Trophoblast cell (in vitro differentiated cells and primary cell): Measurements from ENCODE around the gene ASB11.
"Not testable (repeated sequence)": the region's sequence is repeated elsewhere in the genome, so short reads cannot be mapped to it uniquely, and the experiment has no call there.

Experiments used
- DNase-seq, 2 donors: peaks; one replicate each; pipeline ENCODE4 v3.0.0-alpha.2; 2016
- H2AFZ ChIP-seq: 2 replicates; pipeline ENCODE4 v1.6.1; 2013; ENCODE audit warnings: low read length, moderate library complexity, mild to moderate bottlenecking; ENCODE audit not compliant: insufficient read depth, poor library complexity
- H2AK5ac ChIP-seq: 2 replicates; pipeline ENCODE4 v1.6.1; 2013; ENCODE audit warnings: mild to moderate bottlenecking, low read length
- H2BK120ac ChIP-seq: 2 replicates; pipeline ENCODE4 v1.6.1; 2013; ENCODE audit warnings: low read length, mild to moderate bottlenecking, moderate library complexity; ENCODE audit not compliant: insufficient read depth, poor library complexity
- H2BK12ac ChIP-seq: 2 replicates; pipeline ENCODE4 v1.6.1; 2013; ENCODE audit warnings: mild to moderate bottlenecking, low read length, moderate library complexity
- H2BK5ac ChIP-seq: 2 replicates; pipeline ENCODE4 v1.6.1; 2013; ENCODE audit warnings: low read length, low read depth, moderate library complexity, mild to moderate bottlenecking; ENCODE audit not compliant: poor library complexity
- H3K14ac ChIP-seq: 2 replicates; pipeline ENCODE4 v1.6.1; 2013; ENCODE audit warnings: mild to moderate bottlenecking, low read length
- H3K18ac ChIP-seq: 2 replicates; pipeline ENCODE4 v1.6.1; 2013; ENCODE audit warnings: mild to moderate bottlenecking, low read length
- H3K23ac ChIP-seq: 2 replicates; pipeline ENCODE4 v1.6.1; 2013; ENCODE audit warnings: low read length
- H3K27ac ChIP-seq: 2 replicates; pipeline ENCODE4 v1.5.1; 2013; ENCODE audit warnings: low read depth, mild to moderate bottlenecking, inconsistent platforms, low read length, moderate library complexity
- H3K27me3 ChIP-seq: 2 replicates; pipeline ENCODE4 v1.6.1; 2013; ENCODE audit warnings: inconsistent platforms, mild to moderate bottlenecking, low read length, moderate library complexity; ENCODE audit not compliant: insufficient read depth
- H3K36me3 ChIP-seq, 2 experiments: 1 replicate in 1 of 2; 2 replicates in 1 of 2; pipeline ENCODE4 v1.6.1; 2013; ENCODE audit warnings: low read length in 2 of 2, mild to moderate bottlenecking in 2 of 2, moderate library complexity in 1 of 2; ENCODE audit not compliant: insufficient read depth in 2 of 2, control insufficient read depth in 1 of 2
- H3K4ac ChIP-seq: 2 replicates; pipeline ENCODE4 v1.6.1; 2013; ENCODE audit warnings: low read depth, mild to moderate bottlenecking, low read length, moderate library complexity
- H3K4me1 ChIP-seq, 2 experiments: 1 replicate in 1 of 2; 2 replicates in 1 of 2; pipeline ENCODE4 v1.6.1; 2013; ENCODE audit warnings: low read length in 2 of 2, mild to moderate bottlenecking in 2 of 2, moderate library complexity in 1 of 2; ENCODE audit not compliant: insufficient read depth in 2 of 2, control insufficient read depth in 1 of 2
- H3K4me2 ChIP-seq: 2 replicates; pipeline ENCODE4 v1.6.1; 2013; ENCODE audit warnings: inconsistent platforms, mild to moderate bottlenecking, low read length, moderate library complexity
- H3K4me3 ChIP-seq: 2 replicates; pipeline ENCODE4 v1.5.1; 2013; ENCODE audit warnings: mild to moderate bottlenecking, low read depth, low read length, inconsistent platforms
- H3K79me1 ChIP-seq: one replicate; pipeline ENCODE4 v1.6.1; 2013; ENCODE audit warnings: low read length
- H3K79me2 ChIP-seq: 2 replicates; pipeline ENCODE4 v1.6.1; 2013; ENCODE audit warnings: low read length, mild to moderate bottlenecking; ENCODE audit not compliant: control insufficient read depth, insufficient read depth, poor library complexity
- H3K9ac ChIP-seq: 2 replicates; pipeline ENCODE4 v1.6.1; 2013; ENCODE audit warnings: mild to moderate bottlenecking, low read length
- H3K9me3 ChIP-seq: 2 replicates; pipeline ENCODE4 v1.6.1; 2013; ENCODE audit warnings: low read depth, mild to moderate bottlenecking, control low read depth, inconsistent platforms, low read length; ENCODE audit not compliant: insufficient read depth
- H4K12ac ChIP-seq: 2 replicates; pipeline ENCODE4 v1.6.1; 2013; ENCODE audit warnings: low read depth, mild to moderate bottlenecking, low read length, moderate library complexity
- H4K8ac ChIP-seq: 2 replicates; pipeline ENCODE4 v1.6.1; 2013; ENCODE audit warnings: low read depth, mild to moderate bottlenecking, low read length, moderate library complexity
- H4K91ac ChIP-seq: one replicate; pipeline ENCODE4 v1.6.1; 2013; ENCODE audit warnings: low read depth, mild to moderate bottlenecking, low read length, moderate library complexity
- whole genome bisulfite sequencing: extraction: QIAGEN DNeasy Blood & Tissue Kit; methylation state at CpG from one replicate; pipeline ENCODE4 v1.1.7; 2013; ENCODE audit warnings: missing lambda C conversion rate; ENCODE audit not compliant: insufficient read length, insufficient coverage; ENCODE audit errors: extremely low coverage; 5-methylcytosine and 5-hydroxymethylcytosine counted together

ASB11 gene

DNA sequence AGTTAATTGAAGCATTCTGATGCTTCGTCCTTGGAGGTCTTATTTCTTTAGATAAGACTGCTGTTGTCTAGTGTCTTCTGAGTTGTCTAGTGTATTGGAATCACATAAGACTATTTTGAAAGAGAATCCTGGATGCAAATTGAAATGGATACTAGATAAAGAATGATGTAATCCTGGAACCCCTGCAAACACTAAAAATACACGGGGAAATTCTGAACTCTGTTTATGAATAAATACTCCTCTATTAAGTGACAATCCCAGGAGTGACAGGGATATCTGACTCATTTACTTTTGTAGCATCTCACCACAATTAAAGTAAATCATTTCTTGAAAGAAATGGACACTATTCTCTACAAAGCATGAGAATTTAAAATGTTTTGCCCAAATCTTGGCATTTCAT, 968 bp downstream of the ASB11 start:
- H3K23ac ChIP-seq: no peak overlapping the region
- H2BK12ac ChIP-seq: no peak overlapping the region
- H2AK5ac ChIP-seq: no peak overlapping the region
- no peak overlapping the region for H3K4me2 ChIP-seq
- no peaks in the 10 kb centered on the region for H3K27me3 ChIP-seq
- no peaks in the 10 kb centered on the region for H3K9me3 ChIP-seq
- no peaks in the 10 kb centered on the region for H3K79me1 ChIP-seq
- no peak overlapping the region for H2BK5ac ChIP-seq
- H2BK120ac ChIP-seq: no peak overlapping the region
- H3K27ac ChIP-seq: no peak overlapping the region
- H3K9ac ChIP-seq: no peak overlapping the region
- no peak overlapping the region for H4K91ac ChIP-seq
- H2AFZ ChIP-seq: no peak overlapping the region
- no peak overlapping the region for H4K8ac ChIP-seq
- H3K4me3 ChIP-seq: no peak overlapping the region
- no peak overlapping the region for H3K4ac ChIP-seq
- no peaks in the 10 kb centered on the region for H3K79me2 ChIP-seq
- H3K14ac ChIP-seq: no peak overlapping the region
- H3K18ac ChIP-seq: no peak overlapping the region
- H3K36me3 ChIP-seq: no peaks in the 10 kb centered on the region
- H4K12ac ChIP-seq: no peak overlapping the region
- DNase-seq: no peak
- H3K4me1 ChIP-seq: no peaks in the 10 kb centered on the region
- no CpG with 5 or more reads among the region's 2 CpGs for WGBS

DNA sequence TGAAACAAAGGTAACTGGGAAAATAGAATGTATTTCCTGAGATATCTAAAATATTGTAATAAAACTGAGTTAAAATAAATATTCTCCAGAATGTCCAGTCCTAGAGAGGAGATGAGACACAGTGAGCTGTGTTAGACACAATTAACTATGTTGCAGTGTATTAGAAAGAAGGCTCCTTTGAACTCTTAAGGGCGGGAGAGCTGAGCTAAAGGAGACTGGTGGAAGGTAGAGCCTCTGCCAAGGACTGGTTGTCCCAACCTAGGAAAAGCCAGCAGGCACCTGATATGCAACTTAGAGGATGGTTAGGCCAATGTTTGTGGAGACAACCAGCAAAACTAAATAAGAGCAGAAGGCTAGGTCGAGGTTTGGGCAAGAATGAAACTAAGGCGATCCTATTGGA, 4.3 kb downstream of the ASB11 start:
- Histone ChIP-seq H3K4me2 (no peak overlapping the region), H3K9ac (no peak overlapping the region), H3K14ac (no peak overlapping the region), H3K18ac (no peak overlapping the region), H3K79me1 (no peaks in the 10 kb centered on the region), H3K79me2 (no peaks in the 10 kb centered on the region), H4K91ac (no peak overlapping the region), H3K4me3 (no peak overlapping the region), H2AFZ (no peak overlapping the region), H4K12ac (no peak overlapping the region), H2BK12ac (no peak overlapping the region), H3K23ac (no peak overlapping the region), H4K8ac (no peak overlapping the region), H2BK120ac (no peak overlapping the region), H2AK5ac (no peak overlapping the region), H3K36me3 (no peaks in the 10 kb centered on the region), H3K4me1 (no peaks in the 10 kb centered on the region), H2BK5ac (no peak overlapping the region), H3K9me3 (no peaks in the 10 kb centered on the region), H3K4ac (no peak overlapping the region), H3K27me3 (no peaks in the 10 kb centered on the region), H3K27ac (no peak overlapping the region)
- no CpG with 5 or more reads among the region's 3 CpGs for WGBS
- no peak for DNase-seq

- H3K36me3 ChIP-seq: no peaks in the 10 kb centered on the region
- H2BK12ac ChIP-seq: no peak overlapping the region
- no peaks in the 10 kb centered on the region for H3K79me2 ChIP-seq
- no CpG with 5 or more reads among the region's 3 CpGs for WGBS
- DNase-seq: no peak
- no peaks in the 10 kb centered on the region for H3K9me3 ChIP-seq
- no peak overlapping the region for H3K4me2 ChIP-seq
- no peak overlapping the region for H3K4me3 ChIP-seq
- no peak overlapping the region for H4K12ac ChIP-seq
- H3K27me3 ChIP-seq: no peaks in the 10 kb centered on the region
- H3K4me1 ChIP-seq: no peaks in the 10 kb centered on the region
- H3K23ac ChIP-seq: no peak overlapping the region
- H3K14ac ChIP-seq: no peak overlapping the region
- H2BK5ac ChIP-seq: no peak overlapping the region
- H3K18ac ChIP-seq: no peak overlapping the region
- no peak overlapping the region for H2AK5ac ChIP-seq
- H3K9ac ChIP-seq: no peak overlapping the region
- H2BK120ac ChIP-seq: no peak overlapping the region
- no peak overlapping the region for H3K4ac ChIP-seq
- no peak overlapping the region for H4K91ac ChIP-seq
- H4K8ac ChIP-seq: no peak overlapping the region
- H3K27ac ChIP-seq: no peak overlapping the region
- H3K79me1 ChIP-seq: no peaks in the 10 kb centered on the region
- no peak overlapping the region for H2AFZ ChIP-seq
These were observed 5.3 kb downstream of the ASB11 start for GRCh38 chrX:15310117-15310516.

- H3K9me3 ChIP-seq, H4K8ac ChIP-seq, H2BK5ac ChIP-seq, H3K23ac ChIP-seq, H4K91ac ChIP-seq, H3K4me1 ChIP-seq, H4K12ac ChIP-seq, H3K4me2 ChIP-seq, H3K27me3 ChIP-seq, H3K9ac ChIP-seq, H3K18ac ChIP-seq, H2AFZ ChIP-seq, H3K14ac ChIP-seq, DNase-seq, H3K36me3 ChIP-seq, H2BK12ac ChIP-seq, H3K79me1 ChIP-seq, H2BK120ac ChIP-seq, H3K4ac ChIP-seq, H2AK5ac ChIP-seq, H3K79me2 ChIP-seq, H3K4me3 ChIP-seq, H3K27ac ChIP-seq: not testable (repeated sequence)
- WGBS: no CpG with 5 or more reads among the region's 3 CpGs
These were observed 9.5 kb downstream of the ASB11 start for GRCh38 chrX:15305899-15306298.
